ENCODE data around the gene RNF144A.

DNA sequence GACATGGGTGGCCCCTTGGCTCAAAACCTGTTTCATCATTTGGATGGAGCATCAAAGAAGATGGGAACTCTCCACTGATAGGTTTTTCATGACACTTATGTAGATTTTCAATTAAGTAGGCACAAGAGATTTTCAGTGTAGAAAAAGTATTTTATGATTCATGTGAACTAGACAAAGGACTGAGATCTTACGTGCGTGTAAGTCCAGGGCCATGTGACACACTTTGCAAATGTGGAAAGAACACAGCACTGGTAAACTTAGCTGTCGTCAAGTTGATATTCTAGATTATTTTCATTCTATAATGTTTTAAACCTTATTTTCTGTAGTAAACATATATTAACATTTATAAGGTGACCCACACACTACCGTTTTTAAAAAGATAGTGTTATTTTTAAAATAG is 37.4 kb downstream of the RNF144A start:
- TF ChIP-seq, protein P1, sequence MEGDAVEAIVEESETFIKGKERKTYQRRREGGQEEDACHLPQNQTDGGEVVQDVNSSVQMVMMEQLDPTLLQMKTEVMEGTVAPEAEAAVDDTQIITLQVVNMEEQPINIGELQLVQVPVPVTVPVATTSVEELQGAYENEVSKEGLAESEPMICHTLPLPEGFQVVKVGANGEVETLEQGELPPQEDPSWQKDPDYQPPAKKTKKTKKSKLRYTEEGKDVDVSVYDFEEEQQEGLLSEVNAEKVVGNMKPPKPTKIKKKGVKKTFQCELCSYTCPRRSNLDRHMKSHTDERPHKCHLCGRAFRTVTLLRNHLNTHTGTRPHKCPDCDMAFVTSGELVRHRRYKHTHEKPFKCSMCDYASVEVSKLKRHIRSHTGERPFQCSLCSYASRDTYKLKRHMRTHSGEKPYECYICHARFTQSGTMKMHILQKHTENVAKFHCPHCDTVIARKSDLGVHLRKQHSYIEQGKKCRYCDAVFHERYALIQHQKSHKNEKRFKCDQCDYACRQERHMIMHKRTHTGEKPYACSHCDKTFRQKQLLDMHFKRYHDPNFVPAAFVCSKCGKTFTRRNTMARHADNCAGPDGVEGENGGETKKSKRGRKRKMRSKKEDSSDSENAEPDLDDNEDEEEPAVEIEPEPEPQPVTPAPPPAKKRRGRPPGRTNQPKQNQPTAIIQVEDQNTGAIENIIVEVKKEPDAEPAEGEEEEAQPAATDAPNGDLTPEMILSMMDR (IDR thresholded peaks at IDR 0.05): no peak
- no peak for TF ChIP-seq POLR2A (IDR thresholded peaks at IDR 0.05)

Data from testis (tissue), 2 donors.